IMR-90 (cell line): ENCODE measurements around the gene PKNOX1. TPM values are rescaled to one million over a fixed set of nuclear protein-coding genes. Genes with fewer than 3 reads are reported as not detected.

ENCODE experiments used
- ATAC-seq: fragments of 200-7000 bp; cut with Tn5 transposase; 2 replicates; pipeline ENCODE4 v1.9.1; 2020; ENCODE audit warnings: low read depth, mild to moderate bottlenecking, moderate library complexity
- BruUV-seq: library from RNA; stranded (reverse); fragments of 400-500 nt; replicated peaks from 2 replicates; lab custom pipeline; 2021; lab: Mats Ljungman, UMichigan
- CTCF ChIA-PET: fragments of 300-600 bp; formaldehyde crosslinking; extraction: SDS; loops from one replicate; lab custom pipeline; 2021; ENCODE audit warnings: antibody characterized with exemption; lab: Yijun Ruan, JAX
- POLR2A ChIA-PET: fragments of 300-600 bp; sonication (Branson Sonifier 250); formaldehyde crosslinking; loops from one replicate; lab custom pipeline; 2022; ENCODE audit warnings: antibody characterized with exemption; ENCODE audit not compliant: unreplicated experiment; lab: Charles Lee
- DNase-seq: peaks from one replicate; pipeline ENCODE4 v3.0.0; 2013
- H2AFZ ChIP-seq: replicated peaks from 2 replicates; pipeline ENCODE3; 2013; ENCODE audit warnings: low read length, mild to moderate bottlenecking; ENCODE audit not compliant: poor library complexity
- H2AK5ac ChIP-seq: 2 replicates; pipeline ENCODE4 v1.6.1; 2013; ENCODE audit warnings: low read depth, low read length, inconsistent platforms
- H2AK9ac ChIP-seq: replicated peaks from 2 replicates; pipeline ENCODE3; 2013; ENCODE audit warnings: mild to moderate bottlenecking, low read depth, low read length, moderate library complexity; ENCODE audit not compliant: poor library complexity
- H2BK120ac ChIP-seq: 2 replicates; pipeline ENCODE4 v1.6.1; 2013; ENCODE audit warnings: low read depth, low read length, inconsistent platforms
- H2BK15ac ChIP-seq: 3 replicates; pipeline ENCODE4 v1.6.1; 2013; ENCODE audit warnings: low read depth, low read length, inconsistent platforms
- H2BK20ac ChIP-seq: 2 replicates; pipeline ENCODE4 v1.6.1; 2013; ENCODE audit warnings: low read depth, mild to moderate bottlenecking, inconsistent platforms, low read length, moderate library complexity
- H2BK5ac ChIP-seq: 2 replicates; pipeline ENCODE4 v1.6.1; 2013; ENCODE audit warnings: mild to moderate bottlenecking, low read depth, low read length, inconsistent platforms; ENCODE audit not compliant: poor library complexity, severe bottlenecking
- H3K14ac ChIP-seq: replicated peaks from 2 replicates; pipeline ENCODE4 v1.6.1; 2013; ENCODE audit warnings: low read depth, low read length, inconsistent platforms
- H3K18ac ChIP-seq: 2 replicates; pipeline ENCODE4 v1.6.1; 2013; ENCODE audit warnings: low read depth, low read length, control low read depth
- H3K23ac ChIP-seq: 2 replicates; pipeline ENCODE4 v1.6.1; 2013; ENCODE audit warnings: low read depth, low read length, inconsistent platforms
- H3K27ac ChIP-seq: 2 replicates; pipeline ENCODE4 v1.5.1; 2013; ENCODE audit warnings: mild to moderate bottlenecking, control low read depth, low read length; ENCODE audit not compliant: insufficient read depth
- H3K27me3 ChIP-seq: 2 replicates; pipeline ENCODE4 v1.6.1; 2013; ENCODE audit warnings: low read length; ENCODE audit not compliant: control insufficient read depth, insufficient read depth
- H3K36me3 ChIP-seq: 2 replicates; pipeline ENCODE4 v1.6.1; 2013; ENCODE audit warnings: low read length, mixed read lengths; ENCODE audit not compliant: control insufficient read depth, insufficient read depth
- H3K4ac ChIP-seq: 2 replicates; pipeline ENCODE4 v1.6.1; 2013; ENCODE audit warnings: low read depth, low read length, inconsistent platforms
- H3K4me1 ChIP-seq: 2 replicates; pipeline ENCODE4 v1.6.1; 2013; ENCODE audit warnings: low read length, mixed read lengths; ENCODE audit not compliant: control insufficient read depth, insufficient read depth
- H3K4me2 ChIP-seq: 2 replicates; pipeline ENCODE4 v1.6.1; 2013; ENCODE audit warnings: low read depth, mild to moderate bottlenecking, control low read depth, low read length, moderate library complexity
- H3K4me3 ChIP-seq: 2 replicates; pipeline ENCODE4 v1.5.1; 2013; ENCODE audit warnings: low read depth, mild to moderate bottlenecking, control low read depth, low read length, moderate library complexity; ENCODE audit not compliant: insufficient read depth
- H3K56ac ChIP-seq: 2 replicates; pipeline ENCODE4 v1.6.1; 2013; ENCODE audit warnings: low read length, inconsistent platforms; ENCODE audit not compliant: insufficient read depth; ENCODE audit errors: extremely low read depth
- H3K79me1 ChIP-seq, 2 experiments: 2 replicates each; pipeline ENCODE4 v1.6.1; 2013; ENCODE audit warnings: low read length in 2 of 2, inconsistent platforms in 1 of 2, low read depth in 1 of 2
- H3K9ac ChIP-seq: 2 replicates; pipeline ENCODE4 v1.6.1; 2013; ENCODE audit warnings: low read depth, low read length, control low read depth
- H3K9me1 ChIP-seq: 2 replicates; pipeline ENCODE4 v1.6.1; 2013; ENCODE audit warnings: low read length, inconsistent platforms; ENCODE audit not compliant: insufficient read depth
- H3K9me3 ChIP-seq: 2 replicates; pipeline ENCODE4 v1.6.1; 2013; ENCODE audit warnings: low read length; ENCODE audit not compliant: control insufficient read depth, insufficient read depth
- H4K20me1 ChIP-seq: 2 replicates; pipeline ENCODE4 v1.6.1; 2013; ENCODE audit warnings: low read length, inconsistent platforms; ENCODE audit not compliant: insufficient read depth
- H4K5ac ChIP-seq: 2 replicates; pipeline ENCODE4 v1.6.1; 2013; ENCODE audit warnings: mild to moderate bottlenecking, low read depth, low read length, control low read depth
- H4K8ac ChIP-seq, 2 experiments: 2 replicates each; pipeline ENCODE4 v1.6.1; 2013; ENCODE audit warnings: low read depth in 2 of 2, low read length in 2 of 2, control low read depth in 1 of 2, inconsistent platforms in 1 of 2
- H4K91ac ChIP-seq: 2 replicates; pipeline ENCODE4 v1.6.1; 2013; ENCODE audit warnings: low read depth, low read length, inconsistent platforms; ENCODE audit not compliant: insufficient read depth
- CEBPB ChIP-seq: IDR thresholded peaks from 2 replicates; pipeline ENCODE4 v1.6.1; 2012; ENCODE audit warnings: low read depth, low read length, improper control_type of control experiment
- CHD1 ChIP-seq: IDR thresholded peaks from 2 replicates; pipeline ENCODE4 v1.6.1; 2012; ENCODE audit warnings: low read depth, low read length, improper control_type of control experiment
- ELK1 ChIP-seq: fragments of 150-350 bp; IDR thresholded peaks from 2 replicates; pipeline ENCODE4 v1.6.1; 2016; ENCODE audit warnings: low read depth, mild to moderate bottlenecking, low read length, moderate library complexity, borderline replicate concordance
- FOS ChIP-seq: fragments of 150-350 bp; IDR thresholded peaks from 2 replicates; pipeline ENCODE4 v1.6.1; 2016; ENCODE audit warnings: low read depth, low read length
- MAFK ChIP-seq: IDR thresholded peaks from 2 replicates; pipeline ENCODE4 v1.6.1; 2012; ENCODE audit warnings: low read depth, low read length, improper control_type of control experiment
- POLR2A ChIP-seq: IDR thresholded peaks from 2 replicates; pipeline ENCODE4 v1.6.1; 2012; ENCODE audit warnings: mild to moderate bottlenecking, low read depth, low read length
- RAD21 ChIP-seq: IDR thresholded peaks from 2 replicates; pipeline ENCODE4 v1.6.1; 2012; ENCODE audit warnings: low read length, improper control_type of control experiment
- RCOR1 ChIP-seq: IDR thresholded peaks from 2 replicates; pipeline ENCODE4 v1.6.1; 2012; ENCODE audit warnings: mild to moderate bottlenecking, low read length, improper control_type of control experiment; ENCODE audit not compliant: insufficient replicate concordance
- RFX5 ChIP-seq: IDR thresholded peaks from 2 replicates; pipeline ENCODE4 v1.8.0; 2012; ENCODE audit warnings: low read depth, mild to moderate bottlenecking, low read length, moderate library complexity
- SMC3 ChIP-seq: fragments of 150-350 bp; IDR thresholded peaks from 2 replicates; pipeline ENCODE4 v1.6.1; 2016; ENCODE audit warnings: low read depth, mild to moderate bottlenecking, antibody characterized with exemption, low read length, moderate library complexity
- USF2 ChIP-seq: fragments of 150-350 bp; IDR thresholded peaks from 2 replicates; pipeline ENCODE4 v1.6.1; 2017; ENCODE audit warnings: mild to moderate bottlenecking, antibody characterized with exemption, low read length, low read depth
- WGBS, 2 experiments: methylation state at CpG; one replicate each; pipeline versions ENCODE4 v1.1.5 to v1.1.7; 2013; ENCODE audit warnings: missing lambda C conversion rate in 2 of 2; ENCODE audit not compliant: insufficient read length in 1 of 2; ENCODE audit errors: extremely low coverage in 2 of 2; 5-methylcytosine and 5-hydroxymethylcytosine counted together
- dilution Hi-C: fragments of 300-500 bp; cut with HindIII; formaldehyde crosslinking; loops from one replicate; pipeline ENCODE4 v1.14.3; 2018; ENCODE audit warnings: low sequenced_read_pairs; ENCODE audit not compliant: unreplicated experiment
- in situ Hi-C: fragments of 300-500 bp; cut with MboI; formaldehyde crosslinking; loops from 3 replicates; pipeline ENCODE4 v1.14.3; 2019; ENCODE audit warnings: low sequenced_read_pairs, inconsistent platforms, mixed read lengths
- intact Hi-C: fragments of 100-400 bp; cut with micrococcal nuclease; formaldehyde crosslinking; loops from 2 replicates; pipeline ENCODE4 v1.10.0; 2022
- polyA plus RNA-seq, 3 experiments: library from polyadenylated mRNA; depleted of rRNA; stranded (reverse); fragments of >200 nt; gene quantifications; 2 replicates each; pipeline ENCODE4 v1.2.3, GENCODE V29; 2012; ENCODE audit warnings: low replicate concordance in 1 of 3
- total RNA-seq: library from RNA; depleted of rRNA; stranded (reverse); fragments of >200 nt; gene quantifications from 2 replicates; pipeline ENCODE4 v1.2.3, GENCODE V29; 2012

Gene PKNOX1
- total and polyA plus RNA-seq, 2 of the 4 experiments (the other 2 are of a cell fraction) = 35.0 to 61.0 TPM

GRCh38 chr21:42970946-42971653, 3.3 kb upstream of the PKNOX1 start:
- dilution Hi-C loops (no loop called here), in situ Hi-C loops (no loop called here), intact Hi-C loops (loop anchor here (2.0 kb wide), 1 partner anchor 24 kb away; no protein-coding TSS in a partner anchor)
- Histone ChIP-seq H2BK5ac (no peak overlapping the region), H3K23ac (no peak overlapping the region), H3K18ac (no peak overlapping the region), H3K79me1 (peaks cover 0 to 15% of the 10 kb centered on the region in 2 experiments; a peak in 2 of 4 replicates), H2AFZ (no peak overlapping the region), H4K91ac (no peak overlapping the region), H4K20me1 (peaks cover 5% of the 10 kb centered on the region; the same call in 1 of the 2 replicates), H2AK5ac (no peak overlapping the region), H2BK15ac (no peak overlapping the region), H2BK20ac (no peak overlapping the region), H3K27ac (no peak overlapping the region), H3K9me1 (peaks cover 6% of the 10 kb centered on the region), H3K9me3 (no peaks in the 10 kb centered on the region), H3K4ac (no peak overlapping the region), H4K5ac (no peak overlapping the region), H2AK9ac (no peak overlapping the region), H3K36me3 (no peaks in the 10 kb centered on the region), H2BK120ac (no peak overlapping the region), H3K4me3 (no peak overlapping the region), H3K27me3 (no peaks in the 10 kb centered on the region), H4K8ac (no peak overlapping the region), H3K56ac (no peak overlapping the region), H3K14ac (no peak overlapping the region), H3K4me1 (peaks cover 3% of the 10 kb centered on the region), H3K4me2 (no peak overlapping the region), H3K9ac (no peak overlapping the region)
- ChIA-PET CTCF (no interaction called here), POLR2A (no interaction called here)
- TF ChIP-seq POLR2A = no peak
- TF ChIP-seq RCOR1 = no peak
- TF ChIP-seq CHD1 = no peak
- TF ChIP-seq RAD21 = no peak
- no peak for TF ChIP-seq SMC3
- TF ChIP-seq USF2 = no peak
- no peak for TF ChIP-seq MAFK
- no peak for TF ChIP-seq RFX5
- TF ChIP-seq ELK1 = no peak
- no peak for TF ChIP-seq CEBPB
- no peak for TF ChIP-seq FOS
- DNase-seq = no peak
- no CpG with 5 or more reads among the region's 7 CpGs for WGBS, 2 experiments
- no peak for ATAC-seq
- no TSS peak for BruUV-seq
